Measurements from ENCODE around the gene ENSA.
"Not testable (repeated sequence)": the region's sequence is repeated elsewhere in the genome, so short reads cannot be mapped to it uniquely, and the experiment has no call there.

The ENSA gene

GRCh38 chr1:150661156-150661555 lies 31.7 kb upstream of the ENSA start:
- H3K27ac ChIP-seq, result no peak overlapping the region
- no peaks in the 10 kb centered on the region for H3K27me3 ChIP-seq
- H3K36me3 ChIP-seq, result no peaks in the 10 kb centered on the region
- H3K9me3 ChIP-seq, result no peaks in the 10 kb centered on the region
- no peak for TF ChIP-seq CTCF (IDR thresholded peaks at IDR 0.05)
- no peak overlapping the region for H3K4me3 ChIP-seq (ENCODE audit: low read depth in 1 of 2, low read length in 1 of 2)
- peaks cover 14 to 22% of the 10 kb centered on the region in 2 experiments for H3K4me1 ChIP-seq (ENCODE audit: control insufficient read depth in 1 of 2, insufficient read depth in 1 of 2, low read depth in 1 of 2, low read length in 1 of 2)

GRCh38 chr1:150660584-150660983 lies 31.2 kb upstream of the ENSA start:
- peaks cover 14 to 22% of the 10 kb centered on the region in 2 experiments for H3K4me1 ChIP-seq (ENCODE audit: control insufficient read depth in 1 of 2, insufficient read depth in 1 of 2, low read depth in 1 of 2, low read length in 1 of 2)
- no peaks in the 10 kb centered on the region for H3K9me3 ChIP-seq
- no peaks in the 10 kb centered on the region for H3K36me3 ChIP-seq
- TF ChIP-seq CTCF (IDR thresholded peaks at IDR 0.05), result no peak
- no peak overlapping the region for H3K27ac ChIP-seq
- H3K27me3 ChIP-seq, result no peaks in the 10 kb centered on the region
- H3K4me3 ChIP-seq (ENCODE audit: low read depth in 1 of 2, low read length in 1 of 2), result no peak overlapping the region

DNA sequence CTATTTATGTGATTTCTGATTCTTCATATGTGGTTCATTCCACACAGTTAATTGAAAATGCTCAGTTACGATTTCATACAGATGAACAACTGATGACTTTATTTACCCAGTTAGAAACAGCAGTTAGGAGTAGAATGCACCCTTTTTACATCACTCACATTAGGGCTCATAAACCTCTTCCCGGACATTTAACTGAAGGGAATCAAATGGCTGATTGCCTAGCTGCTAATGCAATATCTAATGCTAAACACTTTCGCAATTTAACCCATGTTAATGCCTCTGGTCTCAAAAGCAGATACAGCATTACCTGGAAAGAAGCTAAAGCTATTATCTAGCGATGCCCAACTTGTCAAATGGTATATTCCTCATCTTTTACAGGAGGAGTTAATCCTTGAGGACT lies 27.7 kb upstream of the ENSA start:
- H3K36me3 ChIP-seq; H3K4me3 ChIP-seq (ENCODE audit: low read depth in 1 of 2, low read length in 1 of 2); H3K27me3 ChIP-seq; H3K27ac ChIP-seq; H3K9me3 ChIP-seq: not testable (repeated sequence)
- H3K4me1 ChIP-seq (ENCODE audit: control insufficient read depth in 1 of 2, insufficient read depth in 1 of 2, low read depth in 1 of 2, low read length in 1 of 2), result peaks cover 14 to 22% of the 10 kb centered on the region in 2 experiments

- H3K4me3 ChIP-seq (ENCODE audit: low read depth in 1 of 2, low read length in 1 of 2); H3K36me3 ChIP-seq; H3K27ac ChIP-seq; H3K9me3 ChIP-seq; H3K27me3 ChIP-seq: not testable (repeated sequence)
- H3K4me1 ChIP-seq (ENCODE audit: control insufficient read depth in 1 of 2, insufficient read depth in 1 of 2, low read depth in 1 of 2, low read length in 1 of 2), result peaks cover 14 to 22% of the 10 kb centered on the region in 2 experiments
Measured at GRCh38 chr1:150654635-150655034, 25.2 kb upstream of the ENSA start.

DNA sequence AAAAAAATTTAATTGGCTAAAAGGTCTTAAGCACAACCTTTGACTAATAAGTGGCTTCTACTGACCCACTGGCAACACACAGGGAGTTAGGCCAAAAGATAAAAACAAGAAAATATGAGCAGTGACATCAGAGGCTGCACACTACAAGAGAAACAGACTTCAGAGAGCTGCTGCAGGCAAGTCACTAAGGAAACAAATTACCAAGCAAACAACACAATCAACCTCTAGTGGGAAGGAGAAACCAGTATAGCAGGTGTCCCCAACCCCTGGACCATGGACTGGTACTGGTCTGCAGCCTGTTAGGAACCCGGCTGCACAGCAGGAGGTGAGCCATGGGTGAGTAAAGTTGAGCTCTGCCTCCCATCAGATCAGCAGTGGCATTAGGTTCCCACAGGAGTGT lies 20.8 kb upstream of the ENSA start:
- no peak for TF ChIP-seq CTCF (IDR thresholded peaks at IDR 0.05)
- H3K27me3 ChIP-seq, result no peaks in the 10 kb centered on the region
- H3K4me1 ChIP-seq (ENCODE audit: control insufficient read depth in 1 of 2, insufficient read depth in 1 of 2, low read depth in 1 of 2, low read length in 1 of 2), result no peaks in the 10 kb centered on the region
- peaks cover 22% of the 10 kb centered on the region for H3K36me3 ChIP-seq
- no peaks in the 10 kb centered on the region for H3K9me3 ChIP-seq
- H3K27ac ChIP-seq, result no peak overlapping the region
- H3K4me3 ChIP-seq (ENCODE audit: low read depth in 1 of 2, low read length in 1 of 2), result no peak overlapping the region

DNA sequence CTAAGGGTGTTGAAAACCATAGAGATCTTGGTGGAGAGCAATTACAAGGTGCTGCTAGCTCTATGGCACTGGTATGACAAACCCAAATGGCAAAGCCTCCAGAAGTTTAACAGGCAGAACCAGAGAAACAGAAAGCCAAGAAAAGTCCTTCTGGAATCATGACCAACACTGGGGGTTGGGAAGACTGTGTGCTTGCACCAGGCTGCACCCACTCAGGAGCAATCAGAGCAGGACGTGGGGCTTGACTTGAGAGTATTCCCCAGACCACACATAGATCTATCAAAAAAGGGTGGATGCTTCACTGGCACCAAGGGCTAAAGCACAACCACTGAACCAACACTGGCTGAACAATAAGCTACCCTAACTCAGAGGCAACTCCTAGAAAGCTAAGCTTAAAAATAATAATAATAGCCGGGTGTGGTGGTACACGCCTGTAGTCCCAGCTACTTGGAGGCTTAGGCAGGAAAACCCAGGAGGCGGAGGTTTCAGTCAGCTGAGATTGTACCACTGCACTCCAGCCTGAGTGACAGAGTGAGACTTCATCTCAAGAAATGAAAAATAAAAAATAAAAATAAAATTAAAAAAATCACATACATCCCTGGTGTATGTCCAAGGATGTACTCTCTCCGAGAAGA lies 20.1 kb upstream of the ENSA start:
- H3K27ac ChIP-seq, result no peak overlapping the region
- no peaks in the 10 kb centered on the region for H3K9me3 ChIP-seq
- peaks cover 22% of the 10 kb centered on the region for H3K36me3 ChIP-seq
- TF ChIP-seq CTCF (IDR thresholded peaks at IDR 0.05), result no peak
- H3K4me1 ChIP-seq (ENCODE audit: control insufficient read depth in 1 of 2, insufficient read depth in 1 of 2, low read depth in 1 of 2, low read length in 1 of 2), result no peaks in the 10 kb centered on the region
- H3K4me3 ChIP-seq (ENCODE audit: low read depth in 1 of 2, low read length in 1 of 2), result no peak overlapping the region
- no peaks in the 10 kb centered on the region for H3K27me3 ChIP-seq

DNA sequence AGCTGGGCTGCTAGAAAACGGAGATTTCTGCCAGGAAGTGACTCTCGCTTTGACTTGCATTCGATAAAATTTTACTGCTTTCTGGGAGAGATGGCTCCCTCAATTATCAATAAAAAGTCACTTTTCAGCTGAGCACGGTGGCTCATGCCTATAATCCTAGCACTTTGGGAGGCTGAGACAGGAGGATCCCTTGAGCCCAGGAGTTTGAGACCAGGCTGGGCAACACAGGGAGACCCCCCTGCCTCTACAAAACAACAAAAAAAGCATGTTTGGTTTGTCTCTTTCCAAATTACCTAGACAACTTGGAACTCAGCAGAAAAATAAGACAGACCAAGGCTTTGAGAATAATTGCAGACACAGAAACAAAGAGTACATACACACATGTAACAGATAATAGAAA lies 12.9 kb upstream of the ENSA start:
- Histone ChIP-seq H3K4me1 (ENCODE audit: control insufficient read depth in 1 of 2, insufficient read depth in 1 of 2, low read depth in 1 of 2, low read length in 1 of 2) (no peaks in the 10 kb centered on the region), H3K27ac (no peak overlapping the region), H3K9me3 (no peaks in the 10 kb centered on the region), H3K36me3 (peaks cover 9% of the 10 kb centered on the region), H3K27me3 (no peaks in the 10 kb centered on the region), H3K4me3 (ENCODE audit: low read depth in 1 of 2, low read length in 1 of 2) (no peak overlapping the region)
- no peak for TF ChIP-seq CTCF (IDR thresholded peaks at IDR 0.05)

- H3K4me1 ChIP-seq (ENCODE audit: control insufficient read depth in 1 of 2, insufficient read depth in 1 of 2, low read depth in 1 of 2, low read length in 1 of 2); H3K4me3 ChIP-seq (ENCODE audit: low read depth in 1 of 2, low read length in 1 of 2); H3K36me3 ChIP-seq; H3K27ac ChIP-seq; H3K9me3 ChIP-seq; H3K27me3 ChIP-seq: not testable (repeated sequence)
Measured at GRCh38 chr1:150641126-150641815, 11.9 kb upstream of the ENSA start.

DNA sequence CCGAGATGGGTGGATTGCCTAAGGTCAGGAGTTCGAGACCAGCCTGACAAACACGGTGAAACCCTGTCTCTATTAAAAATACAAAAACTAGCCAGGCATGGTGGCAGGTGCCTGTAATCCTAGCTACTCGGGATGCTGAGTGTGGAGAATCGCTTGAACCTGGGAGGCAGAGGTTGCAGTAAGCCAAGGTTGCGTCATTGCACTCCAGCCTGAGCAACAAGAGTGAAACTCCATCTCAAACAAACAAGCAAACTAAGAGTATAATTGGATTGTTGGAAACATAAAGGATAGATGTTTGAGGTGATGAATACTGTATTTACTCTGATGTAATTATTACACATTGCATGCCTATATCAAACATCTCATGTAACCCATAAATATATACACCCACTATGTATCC lies 9.0 kb upstream of the ENSA start:
- not testable (repeated sequence) for H3K9me3 ChIP-seq, H3K36me3 ChIP-seq

More for the DNA sequence above, 9.0 kb upstream of the ENSA start:
- H3K4me1 ChIP-seq (ENCODE audit: control insufficient read depth in 1 of 2, insufficient read depth in 1 of 2, low read depth in 1 of 2, low read length in 1 of 2); H3K27ac ChIP-seq; H3K4me3 ChIP-seq (ENCODE audit: low read depth in 1 of 2, low read length in 1 of 2); H3K27me3 ChIP-seq: not testable (repeated sequence)
